GM13977 (cell line): ENCODE measurements around the gene SMIM23.

ENCODE experiments used
- DNase-seq: peaks from one replicate; pipeline ENCODE4 v3.0.0; 2012; ENCODE audit warnings: low spot score
- in situ Hi-C: fragments of 300-500 bp; cut with MboI; formaldehyde crosslinking; loops from one replicate; pipeline ENCODE4 v1.12.0; 2022; ENCODE audit warnings: low sequenced_read_pairs, low pct_unique_long_range_greater_than_20kb, mixed read lengths, inconsistent platforms; ENCODE audit not compliant: unreplicated experiment
- TF ChIP-seq, protein P1 (sequence below): IDR thresholded peaks from 2 replicates; pipeline ENCODE4 v1.5.1; 2012; ENCODE audit warnings: mild to moderate bottlenecking, control low read depth; ENCODE audit not compliant: insufficient read depth; ENCODE audit errors: extremely low read depth, missing control alignments

The SMIM23 gene

DNA sequence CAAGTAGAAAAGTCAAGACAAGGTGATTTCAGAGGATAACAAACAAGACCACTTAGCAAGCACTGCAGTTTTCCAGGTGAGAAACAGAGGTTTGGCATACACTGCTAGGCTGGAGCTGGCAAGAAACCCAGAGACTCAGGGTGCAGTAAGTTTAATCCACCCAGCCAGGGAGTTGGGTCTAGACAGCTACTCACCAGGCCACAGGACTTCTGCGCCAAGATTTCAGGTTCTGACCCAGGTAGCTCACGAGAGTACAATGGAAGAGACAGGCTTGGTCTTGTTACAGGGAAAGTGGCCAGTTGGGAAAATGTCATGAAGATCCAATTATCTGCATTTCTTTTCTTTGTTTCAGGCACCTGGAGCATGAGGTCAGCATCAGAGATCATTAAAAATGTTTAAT, 9.8 kb downstream of the SMIM23 start:
- DNase-seq = no peak
- TF ChIP-seq, protein P1, sequence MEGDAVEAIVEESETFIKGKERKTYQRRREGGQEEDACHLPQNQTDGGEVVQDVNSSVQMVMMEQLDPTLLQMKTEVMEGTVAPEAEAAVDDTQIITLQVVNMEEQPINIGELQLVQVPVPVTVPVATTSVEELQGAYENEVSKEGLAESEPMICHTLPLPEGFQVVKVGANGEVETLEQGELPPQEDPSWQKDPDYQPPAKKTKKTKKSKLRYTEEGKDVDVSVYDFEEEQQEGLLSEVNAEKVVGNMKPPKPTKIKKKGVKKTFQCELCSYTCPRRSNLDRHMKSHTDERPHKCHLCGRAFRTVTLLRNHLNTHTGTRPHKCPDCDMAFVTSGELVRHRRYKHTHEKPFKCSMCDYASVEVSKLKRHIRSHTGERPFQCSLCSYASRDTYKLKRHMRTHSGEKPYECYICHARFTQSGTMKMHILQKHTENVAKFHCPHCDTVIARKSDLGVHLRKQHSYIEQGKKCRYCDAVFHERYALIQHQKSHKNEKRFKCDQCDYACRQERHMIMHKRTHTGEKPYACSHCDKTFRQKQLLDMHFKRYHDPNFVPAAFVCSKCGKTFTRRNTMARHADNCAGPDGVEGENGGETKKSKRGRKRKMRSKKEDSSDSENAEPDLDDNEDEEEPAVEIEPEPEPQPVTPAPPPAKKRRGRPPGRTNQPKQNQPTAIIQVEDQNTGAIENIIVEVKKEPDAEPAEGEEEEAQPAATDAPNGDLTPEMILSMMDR = no peak
- in situ Hi-C loops = no loop called here

DNA sequence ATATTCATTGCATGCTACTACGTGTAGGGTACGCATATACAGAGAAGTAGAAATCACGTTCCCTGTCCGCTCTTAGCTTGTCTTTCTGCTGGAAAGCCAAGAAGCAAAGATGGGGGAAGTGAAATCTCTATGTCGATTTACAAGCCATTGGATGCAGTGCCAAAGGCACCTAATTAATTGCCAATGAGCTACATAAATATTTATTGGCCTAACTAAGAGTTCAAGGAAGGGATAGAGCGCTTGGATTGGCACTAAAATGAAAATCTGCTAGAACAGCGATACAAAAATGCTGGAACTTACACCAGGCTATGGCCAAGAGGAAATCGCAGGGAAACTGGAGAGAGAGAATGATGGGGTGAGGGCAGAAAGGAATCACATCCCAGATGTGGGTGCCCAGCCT, 10.8 kb downstream of the SMIM23 start:
- TF ChIP-seq, protein P1 = no peak
- DNase-seq = no peak
- in situ Hi-C loops = no loop called here

DNA sequence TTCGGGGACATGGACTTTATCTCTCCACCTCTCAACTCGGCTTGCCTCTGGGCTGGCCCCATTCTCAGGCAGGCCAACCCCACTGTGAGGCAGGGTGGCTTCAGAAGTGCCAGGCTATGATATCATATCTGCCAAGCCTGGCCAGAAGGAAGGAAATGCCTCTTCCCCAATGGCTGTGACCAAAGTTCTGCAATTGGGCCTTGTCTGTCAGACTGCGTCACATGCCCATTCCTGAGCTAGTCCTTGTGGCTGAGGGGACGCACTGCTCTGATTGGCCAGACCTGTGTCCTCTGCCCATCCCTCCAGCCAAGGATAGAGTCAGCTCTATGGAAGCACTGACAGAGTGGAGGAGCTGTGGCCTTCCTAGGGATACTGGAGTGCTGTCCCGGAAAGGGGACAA, 11.9 kb downstream of the SMIM23 start:
- TF ChIP-seq, protein P1 = no peak
- in situ Hi-C loops = no loop called here

DNA sequence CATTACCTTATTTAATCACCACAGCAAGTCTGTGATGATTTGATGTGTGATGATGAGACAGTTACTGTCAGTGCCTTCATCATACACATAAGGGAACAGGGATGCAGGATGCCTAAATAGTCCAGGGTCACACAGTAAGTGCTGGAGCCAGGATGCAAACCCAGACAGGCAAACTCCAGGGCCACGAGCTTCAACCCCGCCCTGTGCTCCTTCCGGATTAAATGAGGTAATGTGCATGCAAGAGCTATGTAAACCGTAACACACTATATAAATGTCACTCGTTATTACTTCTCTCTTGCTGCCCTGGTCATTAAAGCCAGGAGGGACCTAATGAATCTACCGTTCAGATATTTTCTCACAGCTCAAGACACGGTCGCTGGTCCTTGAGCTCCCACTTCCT, 12.8 kb downstream of the SMIM23 start:
- TF ChIP-seq, protein P1 = no peak
- in situ Hi-C loops = no loop called here

More for the DNA sequence above, 11.9 kb downstream of the SMIM23 start:
- no peak for DNase-seq

DNA sequence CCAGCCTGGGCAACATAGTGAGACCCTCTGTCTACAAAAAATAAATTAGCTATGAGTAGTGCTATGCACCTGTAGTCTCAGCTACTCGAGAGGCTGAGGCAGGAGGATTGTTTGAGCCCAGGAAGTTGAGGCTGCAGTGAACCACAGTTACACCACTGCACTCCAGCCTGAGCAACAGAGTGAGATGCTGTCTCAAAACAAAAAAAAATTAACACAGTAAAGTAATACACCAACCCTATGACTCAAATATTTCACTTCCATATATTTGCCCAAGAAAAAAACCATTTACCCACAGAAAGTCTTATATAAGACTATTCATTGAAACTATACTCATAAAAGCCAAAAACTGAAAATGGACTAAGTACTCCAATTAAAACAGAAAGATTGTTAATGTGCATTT, 16.2 kb downstream of the SMIM23 start:
- TF ChIP-seq, protein P1 = no peak
- in situ Hi-C loops = no loop called here
- no peak for DNase-seq

More for the DNA sequence above, 12.8 kb downstream of the SMIM23 start:
- no peak for DNase-seq

DNA sequence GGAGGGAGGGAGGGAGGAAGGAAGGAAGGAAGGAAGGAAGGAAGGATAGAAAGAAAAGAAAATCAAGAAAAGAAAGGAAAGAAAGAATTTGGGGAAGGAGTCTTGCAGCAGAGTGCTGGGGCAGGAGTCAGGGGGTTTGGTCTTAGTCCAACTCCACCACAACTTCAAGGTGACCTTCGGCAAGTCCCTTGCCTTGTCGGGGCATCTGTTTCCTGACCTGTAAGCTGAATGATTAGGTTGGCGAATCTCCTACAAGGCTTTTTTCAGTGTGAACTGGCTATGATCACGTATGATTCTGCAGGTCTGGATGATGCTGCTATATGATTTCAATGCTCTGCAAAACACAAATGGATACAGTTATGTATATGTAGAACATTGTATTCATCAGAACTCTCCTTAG, 20.1 kb downstream of the SMIM23 start:
- in situ Hi-C loops = no loop called here
- DNase-seq = no peak
- TF ChIP-seq, protein P1 = no peak
